Choroid plexus epithelial cell (primary cell): ENCODE measurements around the gene AFF4.

Source experiments
- DNase-seq: peaks from one replicate; pipeline ENCODE4 v3.0.0-alpha.2; 2010; ENCODE audit warnings: low read depth
- H3K4me3 ChIP-seq: 2 replicates; pipeline ENCODE4 v1.5.1; 2011; ENCODE audit warnings: low read depth, mild to moderate bottlenecking, control low read depth, low read length, moderate library complexity
- TF ChIP-seq, protein P1 (sequence below): conservative IDR thresholded peaks from 2 replicates; pipeline ENCODE4 v1.5.1; 2011; ENCODE audit warnings: low read depth, mild to moderate bottlenecking, control low read depth, inconsistent platforms, low read length, moderate library complexity

AFF4 gene

DNA sequence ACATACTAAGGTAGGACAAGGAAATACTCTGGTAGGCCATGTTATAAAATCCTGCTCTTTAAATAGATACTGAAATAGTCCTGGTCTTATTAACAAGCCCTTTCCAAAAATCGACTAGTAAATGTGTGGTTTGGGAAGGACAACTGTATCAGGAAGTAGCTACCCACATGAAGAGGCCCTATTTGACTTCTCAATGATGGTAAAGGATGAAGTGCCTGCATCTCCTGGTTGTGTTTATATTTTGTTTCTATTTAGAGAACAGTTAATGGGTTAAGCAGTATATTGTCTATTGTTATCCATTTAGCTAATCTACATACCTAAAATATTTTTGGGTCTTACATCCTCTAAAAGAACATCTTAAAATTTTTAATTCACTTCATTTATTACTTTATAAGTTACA, 109.6 kb downstream of the AFF4 start:
- TF ChIP-seq, protein P1, sequence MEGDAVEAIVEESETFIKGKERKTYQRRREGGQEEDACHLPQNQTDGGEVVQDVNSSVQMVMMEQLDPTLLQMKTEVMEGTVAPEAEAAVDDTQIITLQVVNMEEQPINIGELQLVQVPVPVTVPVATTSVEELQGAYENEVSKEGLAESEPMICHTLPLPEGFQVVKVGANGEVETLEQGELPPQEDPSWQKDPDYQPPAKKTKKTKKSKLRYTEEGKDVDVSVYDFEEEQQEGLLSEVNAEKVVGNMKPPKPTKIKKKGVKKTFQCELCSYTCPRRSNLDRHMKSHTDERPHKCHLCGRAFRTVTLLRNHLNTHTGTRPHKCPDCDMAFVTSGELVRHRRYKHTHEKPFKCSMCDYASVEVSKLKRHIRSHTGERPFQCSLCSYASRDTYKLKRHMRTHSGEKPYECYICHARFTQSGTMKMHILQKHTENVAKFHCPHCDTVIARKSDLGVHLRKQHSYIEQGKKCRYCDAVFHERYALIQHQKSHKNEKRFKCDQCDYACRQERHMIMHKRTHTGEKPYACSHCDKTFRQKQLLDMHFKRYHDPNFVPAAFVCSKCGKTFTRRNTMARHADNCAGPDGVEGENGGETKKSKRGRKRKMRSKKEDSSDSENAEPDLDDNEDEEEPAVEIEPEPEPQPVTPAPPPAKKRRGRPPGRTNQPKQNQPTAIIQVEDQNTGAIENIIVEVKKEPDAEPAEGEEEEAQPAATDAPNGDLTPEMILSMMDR: no peak
- H3K4me3 ChIP-seq: no peak overlapping the region
- DNase-seq: no peak

DNA sequence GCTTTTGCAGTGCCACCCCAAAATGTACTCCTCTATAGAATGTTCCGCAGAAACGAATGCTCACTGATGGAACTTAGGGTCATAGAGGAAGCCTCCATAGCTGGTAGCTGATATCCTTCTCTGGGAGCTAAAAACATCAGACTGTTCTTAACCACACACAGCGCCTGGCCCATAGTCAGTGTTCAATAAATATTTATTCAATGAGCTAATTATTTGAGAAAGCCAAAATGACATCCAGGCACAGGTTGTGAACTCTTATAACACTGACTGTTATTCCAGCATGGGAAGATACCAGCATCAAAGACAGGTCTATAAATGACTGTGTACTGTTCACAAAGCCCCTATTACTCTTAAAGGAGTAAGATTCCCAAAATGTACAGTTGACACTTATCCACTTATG, 110.1 kb downstream of the AFF4 start:
- TF ChIP-seq, protein P1: no peak
- DNase-seq: no peak
- H3K4me3 ChIP-seq: no peak overlapping the region

DNA sequence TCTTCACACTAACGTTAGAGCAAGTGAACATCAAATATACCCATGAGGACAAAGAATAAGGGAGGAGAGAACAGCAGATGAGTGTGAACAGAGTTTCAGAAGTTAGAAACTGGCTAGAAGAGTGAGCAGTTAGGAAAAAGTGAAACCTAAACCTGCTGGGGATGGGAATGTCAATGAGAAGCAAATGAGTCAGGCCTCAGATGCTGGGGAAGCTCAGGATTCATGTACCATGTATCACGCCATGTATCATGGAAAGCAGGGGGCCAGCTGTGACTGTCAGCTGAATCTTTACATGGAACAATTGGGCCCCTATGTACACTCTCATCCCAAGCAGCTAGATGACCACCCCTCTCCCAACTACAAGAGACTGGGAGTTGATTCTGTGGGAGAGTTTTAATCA, 113.4 kb downstream of the AFF4 start:
- TF ChIP-seq, protein P1: no peak

DNA sequence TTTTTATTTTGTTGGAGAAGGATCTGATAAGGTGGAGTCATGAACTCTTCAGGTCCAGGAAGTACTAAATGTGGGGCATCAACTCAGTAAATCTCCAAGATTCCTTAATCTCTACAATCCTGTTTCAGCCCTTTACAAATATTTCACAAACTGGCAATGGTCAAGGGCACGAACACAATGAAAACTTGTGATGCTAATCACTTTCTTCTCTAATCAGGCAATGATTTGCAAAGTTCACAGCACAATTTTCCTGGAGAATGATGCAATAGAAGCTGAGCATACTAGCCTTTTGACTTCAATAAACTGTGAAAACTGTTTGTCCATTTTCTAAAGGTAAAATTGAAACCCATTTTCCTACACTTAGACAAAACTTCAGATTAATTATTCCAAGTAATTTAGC, 114.1 kb downstream of the AFF4 start:
- TF ChIP-seq, protein P1: no peak
- DNase-seq: no peak
- no peak overlapping the region for H3K4me3 ChIP-seq

More for the DNA sequence above, 113.4 kb downstream of the AFF4 start:
- no peak overlapping the region for H3K4me3 ChIP-seq
- no peak for DNase-seq

DNA sequence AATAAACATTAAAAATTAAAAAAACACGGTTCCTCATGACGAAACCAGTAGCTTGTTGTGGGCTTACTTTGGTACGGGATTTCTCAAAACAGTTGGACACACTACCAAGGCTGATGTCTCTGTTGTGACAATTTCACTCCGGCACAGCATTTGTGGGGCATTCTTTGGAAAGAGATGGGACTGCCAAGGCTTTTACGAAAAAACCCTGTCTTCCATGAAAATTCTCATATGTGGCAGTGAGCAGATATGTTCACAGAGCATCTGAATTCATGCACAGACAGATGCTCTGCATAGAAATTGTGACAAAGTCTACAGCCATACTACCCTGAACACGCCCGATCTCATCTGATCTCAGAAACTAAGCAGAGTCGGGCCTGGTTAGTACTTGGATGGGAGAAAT, 115.2 kb downstream of the AFF4 start:
- no peak overlapping the region for H3K4me3 ChIP-seq
- DNase-seq: no peak
- TF ChIP-seq, protein P1: no peak

DNA sequence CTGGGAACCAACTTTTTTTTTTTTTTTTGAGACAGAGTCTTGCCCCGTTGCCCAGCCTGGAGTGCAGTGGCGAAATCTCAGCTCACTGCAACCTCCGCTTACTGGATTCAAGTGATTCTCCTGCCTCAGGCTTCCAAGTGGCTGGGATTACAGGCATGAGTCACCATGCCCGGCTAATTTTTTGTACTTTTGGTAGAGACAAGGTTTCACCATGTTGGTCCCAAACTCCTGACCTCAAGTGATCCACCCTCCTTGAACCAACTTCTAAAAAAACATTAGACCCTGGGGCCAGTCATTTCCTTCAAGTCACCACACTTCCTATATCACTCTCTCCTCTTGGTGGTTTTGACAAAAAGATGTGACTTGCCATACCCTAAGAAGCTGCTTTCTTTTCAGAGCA, 122.1 kb downstream of the AFF4 start:
- peak; percentile 35 for DNase-seq
- no peak overlapping the region for H3K4me3 ChIP-seq
- TF ChIP-seq, protein P1: no peak

DNA sequence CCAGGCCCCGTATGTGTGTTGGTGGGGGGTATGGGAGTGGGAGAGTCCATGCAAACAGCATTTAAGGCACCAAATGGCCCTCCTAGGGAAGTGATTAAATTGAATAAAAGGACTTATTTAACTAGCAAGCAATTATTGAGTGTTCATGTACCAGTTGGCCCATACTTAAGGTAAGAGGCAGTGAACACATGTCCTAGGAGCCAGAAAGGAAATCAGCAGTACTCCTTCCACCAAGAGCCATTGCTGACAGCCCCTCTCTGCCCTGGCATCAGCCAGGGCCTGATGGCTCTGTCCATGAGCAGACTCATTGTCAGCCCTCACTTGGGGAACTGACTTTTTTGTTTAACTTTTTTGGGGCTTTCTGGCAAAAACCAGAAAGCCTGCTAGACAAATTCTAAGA, 122.5 kb downstream of the AFF4 start:
- H3K4me3 ChIP-seq: no peak overlapping the region
- TF ChIP-seq, protein P1: no peak

More for the DNA sequence above, 122.5 kb downstream of the AFF4 start:
- DNase-seq: no peak
